ENCODE results near the gene WDR1. TPM values are rescaled to one million over a fixed set of nuclear protein-coding genes. Genes with fewer than 3 reads are reported as not detected.

The WDR1 gene
- total RNA-seq, 1 experiment from 2014 or later, result 223 TPM

GRCh38 chr4:10164877-10165283 lies 48.3 kb upstream of the WDR1 start:
- peak; percentile 79 for ATAC-seq
- intact Hi-C loops (cut with micrococcal nuclease), result loop anchor here (1.0 kb wide), 2 partner anchors 238 to 384 kb away; no protein-coding TSS in a partner anchor
- CTCF ChIA-PET, result interaction anchor here (0.6 to 3.0 kb wide), 10 partner anchors 9 to 387 kb away, joined by 3 to 29 read pairs (median 4); no protein-coding TSS in a partner anchor
- no peak for TF ChIP-seq EZH2 (IDR thresholded peaks at IDR 0.05)
- TF ChIP-seq ELF1 (IDR thresholded peaks at IDR 0.05; ENCODE audit: borderline replicate concordance, low read depth), result no peak
- TF ChIP-seq CEBPB (IDR thresholded peaks at IDR 0.05; ENCODE audit: low read depth), result no peak
- TF ChIP-seq TCF7L2 (IDR thresholded peaks at IDR 0.05; ENCODE audit: borderline replicate concordance, extremely low read depth, insufficient read depth, insufficient read length), result no peak
- no peak for TF ChIP-seq SIN3A (IDR thresholded peaks at IDR 0.05; ENCODE audit: low read depth)
- TF ChIP-seq EZH2phosphoT487 (IDR thresholded peaks at IDR 0.05; ENCODE audit: borderline replicate concordance), result no peak
- no peak for TF ChIP-seq YY1 (IDR thresholded peaks at IDR 0.05; ENCODE audit: extremely low read depth, insufficient replicate concordance, low read depth, low read length)
- no peak for TF ChIP-seq MAX (IDR thresholded peaks at IDR 0.05)
- no peak for TF ChIP-seq POLR2A (IDR thresholded peaks at IDR 0.05; ENCODE audit: borderline replicate concordance, extremely low read depth, insufficient read depth, insufficient read length)
- peak; percentile 61 to 73 (median 71); a peak in 5 of 6 replicates for TF ChIP-seq CTCF (IDR thresholded peaks at IDR 0.05 in 2 of 3, conservative IDR thresholded peaks at IDR 0.05 in 1 of 3; ENCODE audit: borderline replicate concordance in 1 of 3, insufficient read depth in 1 of 3, low read depth in 2 of 3, low read length in 2 of 3)
- no peak for TF ChIP-seq SRF (IDR thresholded peaks at IDR 0.05; ENCODE audit: low read depth)
- TF ChIP-seq ZFX (IDR thresholded peaks at IDR 0.05), result no peak
- no peak for TF ChIP-seq REST (IDR thresholded peaks at IDR 0.05; ENCODE audit: low read depth)
- TF ChIP-seq ATF3 (IDR thresholded peaks at IDR 0.05), result no peak
- no peak for TF ChIP-seq FOSL1 (IDR thresholded peaks at IDR 0.05; ENCODE audit: low read depth)
- peak; percentile 70 for TF ChIP-seq RAD21 (IDR thresholded peaks at IDR 0.05; ENCODE audit: low read depth)
- TF ChIP-seq JUND (IDR thresholded peaks at IDR 0.05), result no peak
- TF ChIP-seq CBX3 (IDR thresholded peaks at IDR 0.05; ENCODE audit: low read depth), result 0 out of 2 replicates have a peak, but pooled peaks have one; percentile 17
- no peak for TF ChIP-seq ZBTB33 (IDR thresholded peaks at IDR 0.05; ENCODE audit: extremely low read depth, insufficient replicate concordance, low read length)
- no peak for TF ChIP-seq ZNF274 (IDR thresholded peaks at IDR 0.05; ENCODE audit: low read depth, low read length)
- TF ChIP-seq EGR1 (IDR thresholded peaks at IDR 0.05; ENCODE audit: low read depth), result no peak
- no peak for TF ChIP-seq POLR2AphosphoS5 (IDR thresholded peaks at IDR 0.05; ENCODE audit: low read depth, low read length)

More at GRCh38 chr4:10164877-10165283, 48.3 kb upstream of the WDR1 start:
- ChIA-PET RAD21 (ENCODE audit: low non-redundant PET in 1 of 2, low total read pairs in 2 of 2, uncharacterized antibody in 2 of 2, unreplicated experiment in 2 of 2) (no interaction called here), POLR2A (no interaction called here)
- Histone ChIP-seq H3K27ac (ENCODE audit: low read depth, low read length) (no peak overlapping the region), H3K36me3 (ENCODE audit: control insufficient read depth in 1 of 2, insufficient read depth in 2 of 2, low read length in 2 of 2) (no peaks in the 10 kb centered on the region), H3K4me1 (ENCODE audit: control insufficient read depth in 1 of 2, insufficient read depth in 2 of 2, low read length in 2 of 2) (no peaks in the 10 kb centered on the region), H3K27me3 (ENCODE audit: insufficient read depth, low read length) (no peaks in the 10 kb centered on the region), H3K4me2 (ENCODE audit: low read length) (peak overlapping the region; percentile 26; the same call in 1 of the 2 replicates), H3K9me2 (ENCODE audit: insufficient read depth) (no peaks in the 10 kb centered on the region), H3K9me3 (ENCODE audit: control insufficient read depth in 1 of 2, insufficient read depth in 1 of 2, low read depth in 1 of 2, low read length in 2 of 2) (no peaks in the 10 kb centered on the region), H4K20me1 (ENCODE audit: insufficient read depth) (no peaks in the 10 kb centered on the region), H3K79me2 (ENCODE audit: insufficient read depth, low read length) (no peaks in the 10 kb centered on the region), H2AFZ (ENCODE audit: low read depth, low read length, poor library complexity, severe bottlenecking) (peak overlapping the region; percentile 36), H3K9ac (ENCODE audit: low read length) (no peak overlapping the region), H3K4me3 (replicated peaks in 1 of 2; ENCODE audit: low read depth in 1 of 2, low read length in 2 of 2) (no peak overlapping the region)
- no TSS peak for BruUV-seq (replicated peaks)
- DNase-seq (ENCODE audit: low read depth, low spot score), result peak; percentile 44
